HL-60 (cell line): ENCODE data around the gene DHDH.

Source experiments
- POLR2AphosphoS5 ChIP-seq: IDR thresholded peaks from 2 replicates; pipeline ENCODE4 v1.6.1; 2012; ENCODE audit warnings: low read depth
- TF ChIP-seq, protein P1 (sequence below): IDR thresholded peaks from one replicate; pipeline ENCODE4 v1.5.1; 2011; ENCODE audit warnings: low read length, control low read depth, inconsistent platforms; ENCODE audit not compliant: insufficient read depth

DNA sequence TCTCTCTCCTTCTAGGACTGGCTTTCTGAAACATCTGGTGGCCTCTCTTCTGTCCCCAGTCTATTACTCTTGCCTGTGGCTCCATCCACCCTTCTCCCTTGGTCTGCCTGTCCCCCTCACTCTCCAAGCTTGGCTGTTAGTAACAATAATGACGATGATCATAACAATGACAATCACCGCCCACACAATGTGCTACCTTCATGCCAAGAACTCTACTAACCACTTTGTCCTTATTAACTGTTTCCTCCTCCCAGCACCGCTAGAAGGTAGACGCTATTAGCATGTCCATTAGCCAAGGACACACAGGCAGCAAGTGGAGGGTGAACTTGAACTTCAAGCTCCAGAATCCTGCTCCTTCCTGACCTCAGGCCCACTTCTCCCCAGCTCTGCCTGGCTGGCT, 56.9 kb downstream of the DHDH start:
- TF ChIP-seq, protein P1, sequence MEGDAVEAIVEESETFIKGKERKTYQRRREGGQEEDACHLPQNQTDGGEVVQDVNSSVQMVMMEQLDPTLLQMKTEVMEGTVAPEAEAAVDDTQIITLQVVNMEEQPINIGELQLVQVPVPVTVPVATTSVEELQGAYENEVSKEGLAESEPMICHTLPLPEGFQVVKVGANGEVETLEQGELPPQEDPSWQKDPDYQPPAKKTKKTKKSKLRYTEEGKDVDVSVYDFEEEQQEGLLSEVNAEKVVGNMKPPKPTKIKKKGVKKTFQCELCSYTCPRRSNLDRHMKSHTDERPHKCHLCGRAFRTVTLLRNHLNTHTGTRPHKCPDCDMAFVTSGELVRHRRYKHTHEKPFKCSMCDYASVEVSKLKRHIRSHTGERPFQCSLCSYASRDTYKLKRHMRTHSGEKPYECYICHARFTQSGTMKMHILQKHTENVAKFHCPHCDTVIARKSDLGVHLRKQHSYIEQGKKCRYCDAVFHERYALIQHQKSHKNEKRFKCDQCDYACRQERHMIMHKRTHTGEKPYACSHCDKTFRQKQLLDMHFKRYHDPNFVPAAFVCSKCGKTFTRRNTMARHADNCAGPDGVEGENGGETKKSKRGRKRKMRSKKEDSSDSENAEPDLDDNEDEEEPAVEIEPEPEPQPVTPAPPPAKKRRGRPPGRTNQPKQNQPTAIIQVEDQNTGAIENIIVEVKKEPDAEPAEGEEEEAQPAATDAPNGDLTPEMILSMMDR: no peak
- no peak for TF ChIP-seq POLR2AphosphoS5
